K562 (cell line): Measurements from ENCODE around the gene SURF6. TPM values are rescaled to one million over a fixed set of nuclear protein-coding genes. Genes with fewer than 3 reads are reported as not detected.

Experiments used
- polyA plus RNA-seq, 8 experiments: library from polyadenylated mRNA; depleted of rRNA in 4 of 8; stranded (reverse) in 5 of 8; unstranded in 3 of 8; fragments of >200 nt; fragmentation: Nextera tagmentation in 2 of 8; fragmentation: Illumina TruSeq in 1 of 8; extraction: Ambion mirVana in 2 of 8; extraction: Trizol in 1 of 8; gene quantifications; 2 replicates each; pipeline versions ENCODE4 v1.2.1 to v1.2.3, GENCODE V29; 2011 to 2014; ENCODE audit warnings: inconsistent platforms in 1 of 8, missing spikeins in 1 of 8
- small RNA-seq: library from RNA; depleted of rRNA; stranded (forward); fragments of <200 nt; gene quantifications from one replicate; pipeline ENCODE3, GENCODE V24; 2014
- total RNA-seq, 7 experiments: library from RNA; depleted of rRNA in 6 of 7; stranded (reverse); fragments of >200 nt in 6 of 7; fragmentation: Illumina TruSeq in 2 of 7; extraction: Trizol in 2 of 7; gene quantifications; 2 replicates each; pipeline versions ENCODE4 v1.2.1 to v1.2.3, GENCODE V29; 2011 to 2021; ENCODE audit warnings: low replicate concordance in 1 of 7

SURF6 gene
- total and polyA plus RNA-seq, 9 of the 15 experiments (the other 6 are each of a cell fraction or from before 2014, with no cell fraction given), result 1.4 to 68.3 (median 14.7) TPM

Small RNA genes lying within 50 kb of the gene (small RNA-seq; reads per million reads assigned to genes)
- gene RF00019 (not detected), gene SNORD24 (not detected), gene SNORD36A (not detected), gene SNORD36B (not detected), gene SNORD36C (not detected)

Other genes with a start within 250 kb of the SURF6 start
Only the 7 nearest of the 16 such genes appear.
- 5.0 and 6.1 TPM in 2 replicates for gene ABO, start 61.0 kb downstream of the SURF6 start, total RNA-seq (2014; rRNA removed)
- gene ABO, start 61.0 kb downstream of the SURF6 start, total RNA-seq (2014; rRNA removed; fragmentation: Illumina TruSeq; extraction: Trizol), result 5.6 and 6.5 TPM in 2 replicates
- gene ABO, start 61.0 kb downstream of the SURF6 start, total RNA-seq (2015; rRNA removed; fragmentation: Illumina TruSeq; extraction: Trizol), result 5.8 and 6.5 TPM in 2 replicates
- 11.9 and 15.3 TPM in 2 replicates for gene ABO, start 61.0 kb downstream of the SURF6 start, total RNA-seq (2021)
- 9.9 and 18.7 TPM in 2 replicates for gene ABO, start 61.0 kb downstream of the SURF6 start, polyA plus RNA-seq (2011; rRNA removed)
- 16.0 and 18.5 TPM in 2 replicates for gene ABO, start 61.0 kb downstream of the SURF6 start, polyA plus RNA-seq (2014; fragmentation: Illumina TruSeq; extraction: Trizol)
- gene ABO, start 61.0 kb downstream of the SURF6 start, polyA plus RNA-seq (2014; fragmentation: Nextera tagmentation; extraction: Ambion mirVana), result 10 to 100 TPM; 16.9 to 21.9 TPM
- 13.3 and 16.6 TPM in 2 replicates for gene ABO, start 61.0 kb downstream of the SURF6 start, polyA plus RNA-seq (2014; rRNA removed)
- gene MED22, start 11.9 kb upstream of the SURF6 start, total RNA-seq (2014; rRNA removed), result 27.2 and 28.0 TPM in 2 replicates
- 7.7 and 9.4 TPM in 2 replicates for gene MED22, start 11.9 kb upstream of the SURF6 start, total RNA-seq (2014; rRNA removed; fragmentation: Illumina TruSeq; extraction: Trizol)
- gene MED22, start 11.9 kb upstream of the SURF6 start, total RNA-seq (2015; rRNA removed; fragmentation: Illumina TruSeq; extraction: Trizol), result 22.3 and 22.6 TPM in 2 replicates
- gene MED22, start 11.9 kb upstream of the SURF6 start, total RNA-seq (2021), result 32.4 and 35.6 TPM in 2 replicates
- gene MED22, start 11.9 kb upstream of the SURF6 start, polyA plus RNA-seq (2011; rRNA removed), result 23.4 and 33.6 TPM in 2 replicates
- gene MED22, start 11.9 kb upstream of the SURF6 start, polyA plus RNA-seq (2014; fragmentation: Illumina TruSeq; extraction: Trizol), result 15.5 and 23.8 TPM in 2 replicates
- 1 to 10 TPM in 1 of 2 experiments, under 1 TPM in 1; 0.73 to 1.4 TPM for gene MED22, start 11.9 kb upstream of the SURF6 start, polyA plus RNA-seq (2014; fragmentation: Nextera tagmentation; extraction: Ambion mirVana)
- 32.6 and 34.8 TPM in 2 replicates for gene MED22, start 11.9 kb upstream of the SURF6 start, polyA plus RNA-seq (2014; rRNA removed)
- 2,031 and 2,305 TPM in 2 replicates for gene RPL7A, start 12.0 kb upstream of the SURF6 start, total RNA-seq (2014; rRNA removed)
- 2,847 and 3,141 TPM in 2 replicates for gene RPL7A, start 12.0 kb upstream of the SURF6 start, total RNA-seq (2014; rRNA removed; fragmentation: Illumina TruSeq; extraction: Trizol)
- gene RPL7A, start 12.0 kb upstream of the SURF6 start, total RNA-seq (2015; rRNA removed; fragmentation: Illumina TruSeq; extraction: Trizol), result 3,167 and 3,195 TPM in 2 replicates
- 2,893 and 3,009 TPM in 2 replicates for gene RPL7A, start 12.0 kb upstream of the SURF6 start, total RNA-seq (2021)
- gene RPL7A, start 12.0 kb upstream of the SURF6 start, polyA plus RNA-seq (2011; rRNA removed), result 2,555 and 3,221 TPM in 2 replicates
- 3,627 and 3,760 TPM in 2 replicates for gene RPL7A, start 12.0 kb upstream of the SURF6 start, polyA plus RNA-seq (2014; fragmentation: Illumina TruSeq; extraction: Trizol)
- gene RPL7A, start 12.0 kb upstream of the SURF6 start, polyA plus RNA-seq (2014; fragmentation: Nextera tagmentation; extraction: Ambion mirVana), result 1,000 to 10,000 TPM; 1,935 to 2,418 TPM
- 2,051 and 2,652 TPM in 2 replicates for gene RPL7A, start 12.0 kb upstream of the SURF6 start, polyA plus RNA-seq (2014; rRNA removed)
- gene SURF1, start 20.3 kb upstream of the SURF6 start, total RNA-seq (2014; rRNA removed), result 17.9 and 20.8 TPM in 2 replicates
- gene SURF1, start 20.3 kb upstream of the SURF6 start, total RNA-seq (2014; rRNA removed; fragmentation: Illumina TruSeq; extraction: Trizol), result 20.9 and 21.2 TPM in 2 replicates
- gene SURF1, start 20.3 kb upstream of the SURF6 start, total RNA-seq (2015; rRNA removed; fragmentation: Illumina TruSeq; extraction: Trizol), result 15.5 and 16.6 TPM in 2 replicates
- 26.7 and 26.8 TPM in 2 replicates for gene SURF1, start 20.3 kb upstream of the SURF6 start, total RNA-seq (2021)
- gene SURF1, start 20.3 kb upstream of the SURF6 start, polyA plus RNA-seq (2011; rRNA removed), result 28.6 and 29.8 TPM in 2 replicates
- 19.1 and 22.2 TPM in 2 replicates for gene SURF1, start 20.3 kb upstream of the SURF6 start, polyA plus RNA-seq (2014; fragmentation: Illumina TruSeq; extraction: Trizol)
- gene SURF1, start 20.3 kb upstream of the SURF6 start, polyA plus RNA-seq (2014; fragmentation: Nextera tagmentation; extraction: Ambion mirVana), result 10 to 100 TPM; 16.1 to 16.3 TPM
- 30.4 and 31.3 TPM in 2 replicates for gene SURF1, start 20.3 kb upstream of the SURF6 start, polyA plus RNA-seq (2014; rRNA removed)
- gene SURF2, start 20.4 kb upstream of the SURF6 start, total RNA-seq (2014; rRNA removed), result 82.5 and 83.0 TPM in 2 replicates
- 18.6 and 19.8 TPM in 2 replicates for gene SURF2, start 20.4 kb upstream of the SURF6 start, total RNA-seq (2014; rRNA removed; fragmentation: Illumina TruSeq; extraction: Trizol)
- 37.0 and 37.3 TPM in 2 replicates for gene SURF2, start 20.4 kb upstream of the SURF6 start, total RNA-seq (2015; rRNA removed; fragmentation: Illumina TruSeq; extraction: Trizol)
- 38.3 and 43.3 TPM in 2 replicates for gene SURF2, start 20.4 kb upstream of the SURF6 start, total RNA-seq (2021)
- gene SURF2, start 20.4 kb upstream of the SURF6 start, polyA plus RNA-seq (2011; rRNA removed), result 7.3 and 9.7 TPM in 2 replicates
- 21.3 and 32.2 TPM in 2 replicates for gene SURF2, start 20.4 kb upstream of the SURF6 start, polyA plus RNA-seq (2014; fragmentation: Illumina TruSeq; extraction: Trizol)
- 10 to 100 TPM in 1 of 2 experiments, 1 to 10 TPM in 1; 5.5 to 10.2 TPM for gene SURF2, start 20.4 kb upstream of the SURF6 start, polyA plus RNA-seq (2014; fragmentation: Nextera tagmentation; extraction: Ambion mirVana)
- 52.4 and 58.9 TPM in 2 replicates for gene SURF2, start 20.4 kb upstream of the SURF6 start, polyA plus RNA-seq (2014; rRNA removed)
- 158 and 200 TPM in 2 replicates for gene SURF4, start 39.9 kb upstream of the SURF6 start, total RNA-seq (2014; rRNA removed)
- gene SURF4, start 39.9 kb upstream of the SURF6 start, total RNA-seq (2014; rRNA removed; fragmentation: Illumina TruSeq; extraction: Trizol), result 110 and 137 TPM in 2 replicates
- 128 and 130 TPM in 2 replicates for gene SURF4, start 39.9 kb upstream of the SURF6 start, total RNA-seq (2015; rRNA removed; fragmentation: Illumina TruSeq; extraction: Trizol)
- 175 and 181 TPM in 2 replicates for gene SURF4, start 39.9 kb upstream of the SURF6 start, total RNA-seq (2021)
- 174 and 176 TPM in 2 replicates for gene SURF4, start 39.9 kb upstream of the SURF6 start, polyA plus RNA-seq (2011; rRNA removed)
- 144 and 148 TPM in 2 replicates for gene SURF4, start 39.9 kb upstream of the SURF6 start, polyA plus RNA-seq (2014; fragmentation: Illumina TruSeq; extraction: Trizol)
- 10 to 100 TPM in 1 of 2 experiments, 1 to 10 TPM in 1; 8.4 to 13.5 TPM for gene SURF4, start 39.9 kb upstream of the SURF6 start, polyA plus RNA-seq (2014; fragmentation: Nextera tagmentation; extraction: Ambion mirVana)
- 116 and 147 TPM in 2 replicates for gene SURF4, start 39.9 kb upstream of the SURF6 start, polyA plus RNA-seq (2014; rRNA removed)
- 0.53 TPM in 1 of 2 replicates, not detected in the other for gene STKLD1, start 40.2 kb upstream of the SURF6 start, total RNA-seq (2014; rRNA removed)
- 0.19 and 0.36 TPM in 2 replicates for gene STKLD1, start 40.2 kb upstream of the SURF6 start, total RNA-seq (2014; rRNA removed; fragmentation: Illumina TruSeq; extraction: Trizol)
- 0.26 and 0.65 TPM in 2 replicates for gene STKLD1, start 40.2 kb upstream of the SURF6 start, total RNA-seq (2015; rRNA removed; fragmentation: Illumina TruSeq; extraction: Trizol)
- 0.20 and 0.33 TPM in 2 replicates for gene STKLD1, start 40.2 kb upstream of the SURF6 start, total RNA-seq (2021)
- 0.60 and 1.2 TPM in 2 replicates for gene STKLD1, start 40.2 kb upstream of the SURF6 start, polyA plus RNA-seq (2011; rRNA removed)
- 0.25 and 1.0 TPM in 2 replicates for gene STKLD1, start 40.2 kb upstream of the SURF6 start, polyA plus RNA-seq (2014; fragmentation: Illumina TruSeq; extraction: Trizol)
- gene STKLD1, start 40.2 kb upstream of the SURF6 start, polyA plus RNA-seq (2014; fragmentation: Nextera tagmentation; extraction: Ambion mirVana), result under 1 TPM in 1 of 2 experiments, not detected in 1; 0.10 TPM
- 0.13 and 0.61 TPM in 2 replicates for gene STKLD1, start 40.2 kb upstream of the SURF6 start, polyA plus RNA-seq (2014; rRNA removed)